Measurements from ENCODE around the gene ZNF536.

DNA sequence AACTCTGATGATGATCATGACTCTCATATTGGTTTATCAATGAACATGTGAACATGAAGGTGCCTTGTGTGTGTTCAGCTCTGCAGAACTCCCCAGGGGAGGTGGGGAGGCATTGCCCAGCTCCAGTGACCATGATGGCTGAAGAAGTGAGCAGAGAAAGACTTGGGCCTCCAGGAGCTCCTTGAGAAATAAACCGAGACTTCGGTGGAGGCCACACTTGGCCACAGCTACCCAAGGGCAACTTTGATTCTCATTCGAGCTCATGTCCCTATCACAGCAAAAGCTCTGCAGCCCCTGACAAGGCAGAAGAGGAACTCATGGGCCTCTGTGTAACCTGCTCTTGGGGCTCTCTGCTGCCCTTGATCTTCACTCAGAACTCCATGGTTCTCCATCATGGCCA lies 44.1 kb upstream of the ZNF536 start:
- no peak for TF ChIP-seq POLR2A (IDR thresholded peaks at IDR 0.05)
- TF ChIP-seq, protein P1, sequence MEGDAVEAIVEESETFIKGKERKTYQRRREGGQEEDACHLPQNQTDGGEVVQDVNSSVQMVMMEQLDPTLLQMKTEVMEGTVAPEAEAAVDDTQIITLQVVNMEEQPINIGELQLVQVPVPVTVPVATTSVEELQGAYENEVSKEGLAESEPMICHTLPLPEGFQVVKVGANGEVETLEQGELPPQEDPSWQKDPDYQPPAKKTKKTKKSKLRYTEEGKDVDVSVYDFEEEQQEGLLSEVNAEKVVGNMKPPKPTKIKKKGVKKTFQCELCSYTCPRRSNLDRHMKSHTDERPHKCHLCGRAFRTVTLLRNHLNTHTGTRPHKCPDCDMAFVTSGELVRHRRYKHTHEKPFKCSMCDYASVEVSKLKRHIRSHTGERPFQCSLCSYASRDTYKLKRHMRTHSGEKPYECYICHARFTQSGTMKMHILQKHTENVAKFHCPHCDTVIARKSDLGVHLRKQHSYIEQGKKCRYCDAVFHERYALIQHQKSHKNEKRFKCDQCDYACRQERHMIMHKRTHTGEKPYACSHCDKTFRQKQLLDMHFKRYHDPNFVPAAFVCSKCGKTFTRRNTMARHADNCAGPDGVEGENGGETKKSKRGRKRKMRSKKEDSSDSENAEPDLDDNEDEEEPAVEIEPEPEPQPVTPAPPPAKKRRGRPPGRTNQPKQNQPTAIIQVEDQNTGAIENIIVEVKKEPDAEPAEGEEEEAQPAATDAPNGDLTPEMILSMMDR (IDR thresholded peaks at IDR 0.05), result no peak
